GM19238 (cell line): ENCODE measurements around the gene HPN.
"Not testable (repeated sequence)": the region's sequence is repeated elsewhere in the genome, so short reads cannot be mapped to it uniquely, and the experiment has no call there.

Experiments
- DNase-seq: peaks from one replicate; pipeline ENCODE4 v3.0.0; 2011; ENCODE audit warnings: low spot score; ENCODE audit not compliant: insufficient read length

Gene HPN

DNA sequence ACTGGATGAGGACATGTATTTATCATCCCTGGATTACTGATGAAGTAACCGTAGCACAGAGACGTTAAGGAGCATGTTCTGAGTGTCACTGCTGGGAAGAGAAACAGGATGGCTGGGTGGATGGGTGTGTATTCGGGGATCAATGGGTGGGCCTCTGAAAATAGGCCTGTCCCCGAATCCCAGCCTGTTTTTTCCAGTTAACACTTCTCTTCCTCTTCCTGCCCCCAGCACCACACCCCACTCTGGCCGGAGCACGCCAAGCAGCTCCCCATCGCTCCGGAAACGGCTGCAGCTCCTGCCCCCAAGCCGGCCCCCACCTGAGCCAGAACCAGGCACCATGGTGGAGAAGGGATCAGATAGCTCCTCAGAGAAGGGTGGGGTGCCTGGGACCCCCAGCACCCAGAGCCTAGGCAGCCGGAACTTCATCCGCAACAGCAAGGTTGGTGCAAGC lies 32.6 kb upstream of the HPN start:
- no peak for DNase-seq

DNA sequence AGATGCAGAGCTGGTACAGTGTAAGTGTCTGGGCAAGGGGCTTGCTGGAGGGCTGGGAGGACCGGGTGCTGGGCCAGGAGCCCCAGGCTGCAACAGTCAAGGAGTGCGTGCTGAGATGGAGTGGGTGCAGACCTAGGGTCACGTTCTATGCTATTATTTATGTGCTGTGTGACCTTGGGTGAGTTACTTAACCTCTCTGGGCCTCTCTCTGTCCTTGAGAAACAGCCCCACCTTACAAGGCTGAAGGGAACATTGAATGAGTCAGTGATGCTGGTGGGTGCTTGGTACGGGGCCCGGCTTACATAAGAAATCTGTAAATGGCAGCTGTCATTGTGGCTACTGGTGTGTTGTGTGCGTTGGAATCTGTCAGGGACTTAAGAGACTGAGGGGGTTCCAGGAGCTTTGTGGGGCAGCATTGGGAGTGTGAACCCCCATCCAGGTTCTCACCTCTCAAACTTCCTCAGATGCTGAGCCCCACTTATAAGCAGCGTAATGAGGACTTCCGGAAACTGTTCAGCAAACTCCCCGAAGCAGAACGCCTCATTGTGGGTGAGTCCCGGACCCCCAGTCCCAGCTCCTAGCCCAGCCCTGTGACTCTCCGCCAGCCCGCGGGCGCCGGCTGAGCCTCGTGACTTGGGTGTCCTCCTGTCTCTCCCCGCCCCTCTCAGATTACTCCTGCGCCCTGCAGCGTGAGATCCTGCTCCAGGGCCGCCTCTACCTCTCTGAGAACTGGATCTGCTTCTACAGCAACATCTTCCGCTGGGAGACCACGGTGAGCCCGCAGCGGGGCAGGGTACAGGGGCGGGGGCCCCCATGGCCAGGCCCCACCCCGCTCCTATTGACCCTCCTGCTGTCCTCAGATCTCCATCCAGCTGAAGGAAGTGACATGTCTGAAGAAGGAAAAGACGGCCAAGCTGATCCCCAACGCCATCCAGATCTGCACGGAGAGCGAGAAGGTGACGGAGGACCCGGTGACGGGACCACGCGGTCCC lies 31.8 kb upstream of the HPN start:
- no peak for DNase-seq

DNA sequence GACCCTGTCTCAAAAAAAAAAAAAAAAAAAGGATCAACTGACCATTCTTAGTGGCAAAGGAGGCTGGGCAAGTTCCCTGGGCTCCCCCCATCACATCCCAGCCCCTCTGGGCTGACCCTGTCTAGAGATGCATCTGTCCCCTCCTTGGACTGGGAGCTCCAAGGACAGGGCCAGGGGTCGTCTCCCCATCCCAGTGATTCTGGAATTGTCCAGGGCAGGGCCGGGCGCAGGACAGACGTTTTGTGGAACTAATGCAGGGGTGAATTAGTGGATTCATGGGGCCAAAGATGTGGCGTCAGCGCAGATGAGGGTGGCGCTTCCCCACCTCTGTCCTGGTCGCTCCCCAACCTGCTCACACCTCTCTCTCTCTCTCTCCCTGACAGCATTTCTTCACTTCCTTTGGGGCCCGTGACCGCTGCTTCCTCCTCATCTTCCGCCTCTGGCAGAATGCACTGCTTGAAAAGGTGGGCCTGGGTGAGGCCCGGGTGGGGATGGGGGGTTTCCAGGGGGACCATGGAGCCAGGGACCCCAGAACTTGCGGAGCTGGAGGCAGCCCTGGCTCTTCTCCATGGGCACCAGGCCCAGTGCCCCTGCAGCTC lies 30.3 kb upstream of the HPN start:
- DNase-seq = no peak

- DNase-seq = no peak
Measured at GRCh38 chr19:35011737-35012682, 29.5 kb upstream of the HPN start.

GRCh38 chr19:35013041-35013819 lies 28.3 kb upstream of the HPN start:
- DNase-seq = peak; percentile 91

DNA sequence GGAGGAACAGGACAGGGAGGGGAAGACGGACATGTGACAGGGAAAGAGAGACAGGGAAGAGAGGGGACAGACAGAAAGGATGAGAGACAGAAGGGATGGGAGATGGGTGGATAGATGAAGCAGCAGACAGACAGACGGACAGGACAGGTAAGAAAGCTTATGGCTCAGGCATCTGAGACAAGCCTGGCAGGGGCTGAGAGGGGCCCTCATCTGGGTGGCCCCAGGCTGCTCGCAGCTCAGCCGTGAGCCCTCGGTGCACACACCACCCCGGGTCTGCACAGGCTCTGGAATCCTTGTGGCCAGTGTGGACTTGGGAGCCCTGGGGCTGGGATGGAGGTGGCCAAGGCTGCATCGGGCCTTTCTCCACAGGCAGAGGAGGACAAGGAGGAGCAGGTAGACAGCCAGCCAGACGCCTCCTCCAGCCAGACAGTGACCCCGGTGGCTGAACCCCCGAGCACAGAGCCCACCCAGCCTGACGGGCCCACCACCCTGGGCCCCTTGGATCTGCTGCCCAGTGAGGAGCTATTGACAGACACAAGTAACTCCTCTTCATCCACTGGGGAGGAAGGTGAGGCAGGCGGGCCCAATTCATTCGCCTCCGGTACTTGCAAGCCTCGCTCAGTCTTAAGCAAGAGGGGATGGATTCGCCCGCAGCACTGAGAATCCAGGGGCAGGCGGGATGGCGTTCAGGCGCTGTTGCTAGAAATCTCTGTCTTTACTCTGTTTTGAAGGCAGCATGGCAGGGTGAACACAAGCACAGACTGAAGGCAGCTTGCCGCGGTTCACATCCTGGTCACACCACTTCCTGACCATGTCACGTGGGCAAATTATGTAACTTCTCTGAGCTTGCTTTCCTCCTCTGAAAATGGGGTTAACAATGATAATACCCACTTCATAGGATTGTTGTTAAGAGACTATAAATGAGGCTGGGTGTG lies 27.4 kb upstream of the HPN start:
- DNase-seq = no peak

DNA sequence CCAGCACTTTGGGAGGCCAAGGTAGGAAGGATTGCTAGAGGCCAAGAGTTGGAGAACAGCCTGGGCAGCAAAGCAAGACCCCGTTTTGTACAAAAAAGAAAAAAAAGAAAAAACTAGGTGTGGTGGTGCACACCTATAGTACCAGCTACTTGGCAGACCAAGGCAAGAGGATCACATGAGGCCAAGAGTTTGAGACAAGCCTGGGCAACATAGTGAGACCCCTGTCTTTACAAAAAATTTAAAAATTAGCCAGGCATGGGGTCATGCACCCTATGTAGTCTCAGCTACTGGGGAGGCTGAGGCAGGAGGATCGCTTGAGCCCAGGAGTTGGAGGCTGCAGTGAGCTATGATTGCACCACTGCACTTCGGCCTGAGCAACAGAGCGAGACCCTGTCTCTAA lies 26.7 kb upstream of the HPN start:
- DNase-seq = not testable (repeated sequence)

DNA sequence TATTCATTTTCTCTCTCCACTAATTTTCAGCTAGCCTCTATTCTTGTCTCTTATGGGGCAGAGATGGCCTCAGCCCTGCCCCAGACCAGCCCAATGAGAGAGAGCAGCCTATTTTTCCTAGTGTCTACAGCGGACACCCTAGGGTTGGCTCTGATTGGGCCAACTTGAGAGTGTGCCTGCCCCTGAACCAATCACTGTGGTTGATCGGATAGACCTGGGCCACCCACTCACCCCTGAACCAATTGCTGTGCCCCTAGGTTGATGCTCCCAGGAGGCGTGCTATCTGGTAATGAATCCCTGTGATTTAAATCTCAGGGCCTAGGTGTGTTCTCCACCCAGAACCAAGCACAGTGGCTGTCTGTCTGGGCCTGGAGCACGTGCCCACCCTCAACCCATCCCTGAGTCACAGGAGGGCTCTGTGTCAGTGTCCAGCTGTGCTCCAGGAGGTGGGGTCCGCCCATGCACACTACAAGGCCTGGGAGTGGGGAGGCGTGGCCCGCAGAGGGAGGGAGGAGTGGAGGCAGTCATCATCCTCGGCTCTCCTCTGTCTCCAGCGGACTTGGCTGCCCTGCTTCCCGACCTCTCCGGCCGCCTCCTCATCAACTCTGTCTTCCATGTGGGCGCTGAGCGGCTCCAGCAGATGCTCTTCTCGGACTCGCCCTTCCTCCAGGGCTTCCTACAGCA lies 26.1 kb upstream of the HPN start:
- DNase-seq = no peak

- no peak for DNase-seq
Measured at GRCh38 chr19:35015954-35016351, 25.6 kb upstream of the HPN start.

GRCh38 chr19:35017507-35017906 lies 24.0 kb upstream of the HPN start:
- no peak for DNase-seq

DNA sequence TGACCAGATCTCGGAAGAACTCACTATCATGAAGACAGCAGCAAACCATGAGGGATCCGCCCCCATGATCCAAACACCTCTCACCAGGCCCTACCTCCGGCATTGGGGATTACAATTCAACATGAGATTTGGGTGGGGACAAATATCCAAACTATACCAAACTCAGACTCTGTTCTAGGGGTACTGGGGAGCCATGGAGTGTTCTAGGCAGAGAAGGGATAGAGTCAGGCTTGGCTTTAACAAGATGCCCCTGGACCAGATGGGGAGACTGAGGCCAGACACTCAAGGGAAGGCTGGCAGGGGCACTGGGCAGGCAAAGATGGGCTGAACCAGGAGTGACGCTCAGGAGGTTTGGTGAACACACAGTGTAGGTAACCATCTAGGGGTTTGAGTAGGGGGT lies 23.1 kb upstream of the HPN start:
- DNase-seq = no peak

GRCh38 chr19:35019144-35019543 lies 22.4 kb upstream of the HPN start:
- no peak for DNase-seq

GRCh38 chr19:35021016-35021415 lies 20.5 kb upstream of the HPN start:
- DNase-seq = no peak

- DNase-seq = no peak
Measured at GRCh38 chr19:35021596-35021995, 19.9 kb upstream of the HPN start.

DNA sequence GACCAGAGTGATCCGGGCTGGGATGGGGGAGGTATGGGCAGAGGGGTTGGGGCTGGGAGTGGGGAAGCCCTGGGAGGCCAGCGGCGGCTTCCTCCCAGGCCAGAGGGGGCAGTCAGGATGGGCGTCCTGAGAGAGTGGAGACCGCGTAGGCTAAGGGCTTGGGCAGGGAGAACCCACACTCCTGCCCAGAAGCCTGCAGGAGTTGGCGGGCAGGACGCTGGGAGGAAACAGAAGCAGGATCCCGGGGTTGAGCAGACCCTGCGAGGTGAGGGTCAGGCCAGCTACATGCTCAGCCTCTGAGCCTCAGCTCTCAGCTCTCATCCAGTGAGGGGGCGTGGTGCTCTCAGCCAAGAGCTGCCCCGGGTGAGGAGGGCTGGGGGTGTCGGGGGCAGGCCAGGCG lies 19.1 kb upstream of the HPN start:
- no peak for DNase-seq

DNA sequence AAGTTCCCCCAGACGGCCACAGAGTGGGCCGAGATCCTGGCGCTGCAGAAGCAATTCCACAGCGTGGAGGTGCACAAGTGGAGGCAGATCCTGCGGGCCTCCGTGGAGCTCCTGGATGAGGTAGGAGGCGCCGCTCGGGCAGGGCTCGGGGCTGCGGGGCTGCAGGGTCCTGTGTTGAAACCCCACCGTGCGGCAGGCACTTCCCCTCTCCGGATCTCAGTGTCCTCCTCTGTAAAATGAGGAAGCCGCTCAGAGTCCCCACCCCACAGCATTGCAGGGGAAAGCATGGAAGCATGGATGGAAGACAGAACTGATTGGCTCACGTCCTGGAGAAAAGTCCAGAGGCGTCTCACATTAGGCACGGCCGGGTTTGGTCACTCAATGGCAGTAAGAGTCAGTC lies 18.1 kb upstream of the HPN start:
- no peak for DNase-seq

- no peak for DNase-seq
Measured at GRCh38 chr19:35024095-35024494, 17.4 kb upstream of the HPN start.

- DNase-seq = no peak
Measured at GRCh38 chr19:35025969-35026368, 15.6 kb upstream of the HPN start.

DNA sequence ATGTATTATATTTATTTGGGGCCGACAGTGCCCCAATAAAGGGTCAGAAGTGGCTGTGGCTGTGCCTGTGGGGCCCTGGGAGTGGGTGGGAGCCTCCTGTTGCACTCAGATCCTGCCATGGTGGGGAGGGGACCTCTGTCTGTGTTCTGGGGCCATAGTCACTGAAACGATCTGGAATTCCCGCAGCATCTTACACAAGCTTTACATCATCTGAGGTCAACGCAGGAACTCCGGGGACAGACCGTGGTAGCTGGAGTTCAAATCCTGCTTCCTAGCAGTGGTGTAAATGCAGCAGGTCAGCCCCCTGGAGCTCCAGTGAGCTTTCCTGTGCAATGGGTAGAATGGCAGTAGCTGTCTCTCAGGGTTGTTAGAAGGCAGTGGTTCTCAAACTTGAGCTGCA lies 15.1 kb upstream of the HPN start:
- DNase-seq = no peak
